DND-41 (cell line): ENCODE measurements around the gene POLG2.

Experiments used
- CTCF ChIP-seq: IDR thresholded peaks from 2 replicates; pipeline ENCODE4 v1.5.1; 2012; ENCODE audit warnings: borderline replicate concordance, low read length, moderate library complexity, mild to moderate bottlenecking; ENCODE audit not compliant: poor library complexity, severe bottlenecking; ENCODE audit errors: extremely low read depth
- EZH2 ChIP-seq: IDR thresholded peaks from 3 replicates; pipeline ENCODE4 v1.6.1; 2012; ENCODE audit warnings: borderline replicate concordance, low read depth, mild to moderate bottlenecking, moderate library complexity, low read length, inconsistent platforms; ENCODE audit not compliant: severe bottlenecking

GRCh38 chr17:64533784-64534183 is 36.9 kb upstream of the POLG2 start:
- TF ChIP-seq CTCF (no peak), EZH2 (no peak)
